Activated naive CD8-positive, alpha-beta T cell treated with anti-CD3 and anti-CD28 coated beads for 36 hours (primary cell): ENCODE measurements around the gene CHCHD10. TPM values are rescaled to one million over a fixed set of nuclear protein-coding genes. Genes with fewer than 3 reads are reported as not detected.

Experiments used
- DNase-seq: peaks from one replicate; pipeline ENCODE4 v3.0.0; 2021
- H3K27ac Mint-ChIP-seq: one replicate; pipeline ENCODE4 v1.8.0; 2022; ENCODE audit warnings: mild to moderate bottlenecking, moderate library complexity, mixed read lengths
- H3K27me3 Mint-ChIP-seq: one replicate; pipeline ENCODE4 v1.8.0; 2022; ENCODE audit warnings: mild to moderate bottlenecking, mixed read lengths
- H3K36me3 Mint-ChIP-seq: one replicate; pipeline ENCODE4 v1.8.0; 2021; ENCODE audit warnings: mild to moderate bottlenecking, mixed read lengths
- H3K4me1 Mint-ChIP-seq: one replicate; pipeline ENCODE4 v1.8.0; 2021; ENCODE audit warnings: mixed read lengths
- H3K4me3 Mint-ChIP-seq: one replicate; pipeline ENCODE4 v1.8.0; 2022; ENCODE audit warnings: mild to moderate bottlenecking, moderate library complexity, mixed read lengths
- H3K9me3 Mint-ChIP-seq: one replicate; pipeline ENCODE4 v1.8.0; 2022; ENCODE audit warnings: mixed read lengths
- total RNA-seq, 2 experiments: library from RNA; stranded (reverse); gene quantifications; one replicate each; pipeline ENCODE4 v1.2.3, GENCODE V29; 2021

The CHCHD10 gene
- total RNA-seq, 2 experiments from 2014 or later, result 224 to 241 TPM

DNA sequence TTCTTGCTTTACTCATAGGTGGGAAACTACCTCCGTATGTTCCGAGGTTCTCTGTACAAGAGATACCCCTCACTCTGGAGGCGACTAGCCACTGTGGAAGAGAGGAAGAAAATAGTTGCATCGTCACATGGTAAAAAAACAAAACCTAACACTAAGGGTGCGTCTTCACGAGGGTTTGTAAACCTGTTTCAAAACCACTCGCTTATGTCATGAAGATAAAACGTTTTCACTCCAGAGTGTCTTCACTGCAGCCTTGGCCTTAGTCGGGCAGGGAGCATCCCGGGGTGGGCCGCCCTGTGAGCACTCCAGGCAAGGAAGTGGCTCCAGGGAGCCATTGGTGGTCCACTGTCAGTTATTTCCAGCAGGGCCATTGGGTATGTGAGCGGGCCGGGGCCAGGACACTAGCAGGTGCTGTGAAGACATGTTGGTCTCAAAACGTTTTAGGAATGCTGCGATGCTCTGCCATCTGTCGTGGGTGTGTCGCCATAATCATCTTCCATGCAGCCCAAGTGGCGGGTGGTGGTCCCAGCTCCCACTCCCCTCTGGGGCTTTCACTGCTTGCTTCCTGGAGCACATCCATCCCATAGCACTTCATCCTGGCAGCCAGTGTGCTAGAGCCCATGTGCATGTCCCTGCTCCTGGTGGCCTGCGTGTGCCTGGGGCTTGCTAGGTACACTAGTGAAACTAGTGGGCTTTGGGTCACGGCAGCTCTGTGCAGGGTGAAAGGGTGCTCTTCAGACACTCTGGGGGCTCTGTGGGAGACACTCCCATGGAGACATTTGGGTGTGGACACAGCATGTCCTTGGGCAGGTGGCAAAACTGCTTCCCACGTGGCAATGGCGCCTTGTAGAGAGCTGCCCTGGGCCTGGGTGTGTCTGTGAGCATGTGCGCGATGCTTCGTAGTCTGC lies 24.2 kb upstream of the CHCHD10 start:
- no peaks in the 10 kb centered on the region for H3K9me3 Mint-ChIP-seq
- peaks cover 19% of the 10 kb centered on the region for H3K36me3 Mint-ChIP-seq
- DNase-seq, result no peak
- no peaks in the 10 kb centered on the region for H3K27me3 Mint-ChIP-seq
- H3K4me3 Mint-ChIP-seq, result no peak overlapping the region
- peaks cover 26% of the 10 kb centered on the region for H3K4me1 Mint-ChIP-seq
- peak overlapping the region; percentile 44 for H3K27ac Mint-ChIP-seq

DNA sequence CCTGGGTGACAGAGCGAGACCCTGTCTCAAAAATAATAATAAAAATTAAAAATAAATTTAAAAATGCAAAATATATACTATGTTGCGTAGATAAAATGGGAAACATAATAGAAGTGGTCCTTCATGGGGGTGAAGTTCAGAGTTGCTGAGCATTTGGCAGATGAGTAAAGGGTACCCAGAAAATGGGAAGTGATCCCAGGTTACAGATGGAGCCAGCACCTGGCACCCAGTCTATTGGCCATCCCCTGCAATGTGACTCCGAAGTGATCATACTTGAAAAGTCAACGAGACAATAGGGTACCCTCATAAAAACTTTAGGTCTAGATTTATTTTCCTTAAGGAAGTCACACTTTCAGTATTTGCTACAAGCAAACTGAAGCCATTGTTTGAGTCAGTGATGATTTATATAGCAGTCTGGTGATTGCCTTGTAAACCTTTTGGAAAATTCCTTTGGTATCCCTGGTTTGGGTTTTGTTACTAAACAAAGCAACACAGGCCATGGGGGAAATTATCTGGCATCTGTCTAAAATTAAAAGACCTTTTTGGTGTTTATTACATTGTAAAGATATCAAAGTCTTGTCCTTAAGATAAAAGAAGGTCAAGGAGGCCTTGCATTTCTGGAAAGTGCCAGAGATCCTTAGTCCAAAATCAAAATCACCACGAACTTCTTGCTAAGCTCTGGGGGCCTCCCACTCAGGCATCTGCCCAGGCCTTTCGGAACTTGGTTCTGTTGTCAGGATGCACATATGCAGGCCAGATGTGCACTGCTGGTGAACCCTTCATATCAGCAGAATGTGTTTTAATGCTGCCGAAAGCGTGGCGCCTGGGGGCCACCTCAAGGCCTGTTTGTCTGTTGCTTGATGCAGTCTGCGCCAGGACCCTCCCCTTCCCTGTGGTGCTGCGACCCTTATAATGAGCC lies 23.3 kb upstream of the CHCHD10 start:
- DNase-seq, result no peak
- Mint-ChIP-seq H3K36me3 (peaks cover 12% of the 10 kb centered on the region), H3K9me3 (no peaks in the 10 kb centered on the region), H3K27me3 (no peaks in the 10 kb centered on the region), H3K4me1 (peaks cover 30% of the 10 kb centered on the region), H3K4me3 (no peak overlapping the region), H3K27ac (no peak overlapping the region)

DNA sequence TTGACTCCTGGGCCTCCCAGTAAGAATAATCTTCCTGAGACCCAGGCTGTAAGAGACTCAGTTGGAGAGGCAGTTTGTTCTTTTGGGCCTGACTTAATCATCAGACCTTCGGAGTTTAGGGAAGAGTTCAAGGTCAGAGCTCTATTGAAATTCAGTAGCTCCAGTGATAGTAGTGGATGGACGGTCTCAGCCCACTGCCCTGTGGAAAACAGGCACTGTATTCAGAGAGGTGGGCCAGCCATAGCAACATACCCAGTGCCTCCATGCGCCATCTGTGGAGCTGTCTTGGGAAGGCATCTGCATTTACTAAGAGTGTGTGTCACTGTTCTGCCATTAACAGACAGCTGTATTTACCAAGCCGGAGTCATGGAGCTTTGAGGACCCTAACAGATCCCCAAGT lies 21.9 kb upstream of the CHCHD10 start:
- Mint-ChIP-seq H3K36me3 (peaks cover 11% of the 10 kb centered on the region), H3K9me3 (no peaks in the 10 kb centered on the region), H3K27me3 (no peaks in the 10 kb centered on the region), H3K4me1 (peaks cover 30% of the 10 kb centered on the region), H3K27ac (no peak overlapping the region), H3K4me3 (no peak overlapping the region)
- no peak for DNase-seq

DNA sequence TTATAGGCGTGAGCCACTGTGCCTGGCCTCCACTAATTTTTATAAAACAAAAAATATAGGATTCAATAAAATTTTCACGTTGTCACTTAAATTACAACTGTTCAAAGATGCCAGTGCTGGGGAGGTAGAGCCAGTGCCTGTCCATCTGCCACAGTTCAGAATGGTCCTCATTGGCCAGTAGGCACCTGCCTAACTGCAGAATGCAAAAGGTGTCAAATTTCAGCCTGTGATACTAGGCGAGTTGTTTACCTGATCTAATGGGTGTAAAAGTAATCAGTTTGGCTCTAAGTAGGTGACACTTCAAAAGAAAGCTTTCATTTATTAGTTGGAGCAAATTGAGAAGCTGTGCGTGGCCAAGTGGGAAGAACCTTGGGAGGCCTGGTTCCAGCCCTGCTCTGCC lies 21.3 kb upstream of the CHCHD10 start:
- Mint-ChIP-seq H3K36me3 (peaks cover 11% of the 10 kb centered on the region), H3K9me3 (no peaks in the 10 kb centered on the region), H3K27me3 (no peaks in the 10 kb centered on the region), H3K4me1 (peaks cover 34% of the 10 kb centered on the region), H3K27ac (no peak overlapping the region), H3K4me3 (no peak overlapping the region)
- DNase-seq, result no peak

DNA sequence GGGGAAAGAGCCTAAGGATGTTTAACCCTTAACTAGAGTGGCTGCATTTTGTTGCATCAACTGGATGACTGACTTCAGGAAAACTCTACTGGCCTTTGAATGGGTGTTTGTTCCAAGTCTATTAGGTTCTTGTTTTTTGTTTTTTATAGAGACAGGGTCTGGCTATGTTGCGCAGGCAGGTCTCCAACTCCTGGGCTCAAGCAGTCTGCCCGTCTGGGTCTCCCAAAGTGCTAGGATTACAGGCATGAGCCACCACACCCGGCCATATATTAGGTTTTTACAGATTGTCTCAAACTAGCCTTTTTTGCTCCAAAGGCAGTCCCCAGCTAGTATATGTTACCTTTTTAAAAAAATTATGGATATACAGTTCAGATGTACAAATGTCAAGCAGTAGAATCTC lies 20.1 kb upstream of the CHCHD10 start:
- DNase-seq, result no peak
- Mint-ChIP-seq H3K4me1 (peaks cover 32% of the 10 kb centered on the region), H3K9me3 (no peaks in the 10 kb centered on the region), H3K4me3 (peak overlapping the region; percentile 90), H3K27ac (peak overlapping the region; percentile 88), H3K27me3 (no peaks in the 10 kb centered on the region), H3K36me3 (peaks cover 9% of the 10 kb centered on the region)

DNA sequence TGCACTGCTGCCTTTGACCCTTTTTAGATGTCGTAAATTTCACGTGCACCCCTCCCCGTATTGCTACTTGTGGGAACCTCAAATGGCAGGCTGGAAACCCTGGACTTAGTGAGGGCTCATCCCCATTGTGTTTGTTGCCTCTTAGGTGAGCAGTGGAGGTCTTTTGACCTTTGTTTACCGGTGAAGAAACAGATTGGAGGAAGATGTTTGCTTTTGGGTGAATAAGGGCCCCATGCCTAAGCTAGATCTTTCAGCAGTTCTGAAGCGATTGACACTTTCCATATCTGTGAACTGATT lies 19.8 kb upstream of the CHCHD10 start:
- Mint-ChIP-seq H3K4me1 (peaks cover 30% of the 10 kb centered on the region), H3K4me3 (peak overlapping the region; percentile 90), H3K9me3 (no peaks in the 10 kb centered on the region), H3K27me3 (no peaks in the 10 kb centered on the region), H3K36me3 (peaks cover 9% of the 10 kb centered on the region), H3K27ac (peak overlapping the region; percentile 88)
- no peak for DNase-seq

DNA sequence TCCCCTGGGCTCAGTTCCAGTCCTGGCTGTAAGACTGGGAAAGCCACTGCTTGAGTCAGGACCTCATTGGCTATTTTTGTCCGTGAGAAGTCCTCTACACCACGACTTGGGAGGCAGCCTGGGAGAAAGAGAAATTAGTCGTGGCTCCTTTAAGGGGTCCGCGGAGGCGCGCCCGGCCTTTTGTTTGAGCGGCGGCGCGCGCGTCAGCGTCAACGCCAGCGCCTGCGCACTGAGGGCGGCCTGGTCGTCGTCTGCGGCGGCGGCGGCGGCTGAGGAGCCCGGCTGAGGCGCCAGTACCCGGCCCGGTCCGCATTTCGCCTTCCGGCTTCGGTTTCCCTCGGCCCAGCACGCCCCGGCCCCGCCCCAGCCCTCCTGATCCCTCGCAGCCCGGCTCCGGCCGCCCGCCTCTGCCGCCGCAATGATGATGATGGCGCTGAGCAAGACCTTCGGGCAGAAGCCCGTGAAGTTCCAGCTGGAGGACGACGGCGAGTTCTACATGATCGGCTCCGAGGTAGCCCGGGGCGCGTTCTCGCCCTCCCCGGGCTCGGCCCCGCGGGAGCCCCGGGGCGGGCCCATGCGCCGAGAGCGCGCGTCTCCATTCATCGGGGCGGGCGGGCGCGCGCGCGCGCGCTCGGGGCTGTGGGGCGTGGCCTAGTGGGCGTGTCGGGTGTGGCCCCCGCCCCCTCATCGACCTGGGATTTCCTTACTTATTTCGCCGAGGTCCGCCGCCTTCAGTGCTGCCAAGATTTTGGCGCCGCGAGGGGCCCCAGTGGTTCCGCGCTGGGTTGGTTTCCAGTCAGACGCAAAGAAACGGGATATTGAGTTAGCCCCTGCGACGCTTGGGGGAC lies 19.2 kb upstream of the CHCHD10 start, which contains the start of gene SMARCB1:
TSS of gene SMARCB1 (plus strand) at position 215 of the 848 bp plus-strand sequence. CDS start at position 419, 204 bp downstream.
- DNase-seq, result peak; percentile 89
- H3K27me3 Mint-ChIP-seq, result no peaks in the 10 kb centered on the region
- peak within 1 kb of the TSS; percentile 90 for H3K4me3 Mint-ChIP-seq
- H3K27ac Mint-ChIP-seq, result peak within 1 kb of the TSS; percentile 94
- peaks cover 24% of the 10 kb centered on the region for H3K4me1 Mint-ChIP-seq
- H3K9me3 Mint-ChIP-seq, result no peaks in the 10 kb centered on the region
- peaks cover 9% of the 10 kb centered on the region for H3K36me3 Mint-ChIP-seq

DNA sequence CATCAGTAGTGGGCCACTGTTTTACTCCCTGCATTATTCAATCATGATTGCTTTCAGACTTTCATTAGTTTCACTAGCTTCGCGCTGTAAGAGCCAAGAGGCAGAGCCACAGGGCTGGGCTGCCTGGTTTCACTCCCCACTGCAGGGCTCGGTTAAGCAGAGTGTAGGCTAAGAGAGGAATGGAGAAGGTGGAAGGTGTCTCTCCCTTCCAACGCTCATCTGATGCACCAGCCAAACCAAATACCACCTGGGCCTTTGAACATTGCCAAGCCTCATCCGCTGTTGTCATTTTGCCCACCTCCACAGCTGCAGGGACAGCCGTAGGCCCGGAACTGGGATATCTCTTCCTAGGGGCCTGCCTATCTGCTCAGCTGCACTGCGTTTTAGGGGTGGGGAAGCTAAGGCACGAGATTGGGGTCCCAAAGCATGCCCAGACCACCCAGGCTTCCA lies 18.5 kb upstream of the CHCHD10 start:
- Mint-ChIP-seq H3K4me1 (peaks cover 19% of the 10 kb centered on the region), H3K27ac (peak overlapping the region; percentile 94), H3K36me3 (peaks cover 6% of the 10 kb centered on the region), H3K9me3 (no peaks in the 10 kb centered on the region), H3K27me3 (no peaks in the 10 kb centered on the region), H3K4me3 (peak overlapping the region; percentile 90)
- DNase-seq, result peak; percentile 28

DNA sequence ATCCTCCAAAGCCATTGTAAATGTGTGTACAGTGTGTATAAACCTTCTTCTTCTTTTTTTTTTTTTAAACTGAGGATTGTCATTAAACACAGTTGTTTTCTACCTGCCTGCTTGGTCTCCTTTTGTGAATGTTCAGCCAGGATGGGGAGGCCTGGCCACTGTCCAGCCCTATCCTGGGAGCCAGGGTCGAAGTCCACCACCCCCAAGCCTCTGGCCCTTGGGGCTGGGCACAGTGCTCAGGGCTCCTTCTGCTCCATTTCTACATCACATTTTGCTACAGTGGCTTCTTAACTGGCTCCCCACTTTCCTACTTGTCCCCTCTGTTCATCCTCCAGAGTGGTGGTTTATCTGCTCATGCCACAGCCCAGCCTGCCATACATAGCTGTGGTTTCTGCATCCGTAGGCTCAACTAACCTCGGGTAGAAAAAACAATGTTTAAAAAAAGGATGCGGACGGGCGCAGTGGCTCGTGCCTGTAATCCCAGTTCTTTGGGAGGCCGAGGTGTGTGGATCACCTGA lies 16.5 kb upstream of the CHCHD10 start:
- no peaks in the 10 kb centered on the region for H3K9me3 Mint-ChIP-seq
- no peak for DNase-seq
- H3K36me3 Mint-ChIP-seq, result peaks cover 6% of the 10 kb centered on the region
- no peaks in the 10 kb centered on the region for H3K27me3 Mint-ChIP-seq
- no peak overlapping the region for H3K4me3 Mint-ChIP-seq
- peaks cover 16% of the 10 kb centered on the region for H3K4me1 Mint-ChIP-seq
- peak overlapping the region; percentile 0 for H3K27ac Mint-ChIP-seq

DNA sequence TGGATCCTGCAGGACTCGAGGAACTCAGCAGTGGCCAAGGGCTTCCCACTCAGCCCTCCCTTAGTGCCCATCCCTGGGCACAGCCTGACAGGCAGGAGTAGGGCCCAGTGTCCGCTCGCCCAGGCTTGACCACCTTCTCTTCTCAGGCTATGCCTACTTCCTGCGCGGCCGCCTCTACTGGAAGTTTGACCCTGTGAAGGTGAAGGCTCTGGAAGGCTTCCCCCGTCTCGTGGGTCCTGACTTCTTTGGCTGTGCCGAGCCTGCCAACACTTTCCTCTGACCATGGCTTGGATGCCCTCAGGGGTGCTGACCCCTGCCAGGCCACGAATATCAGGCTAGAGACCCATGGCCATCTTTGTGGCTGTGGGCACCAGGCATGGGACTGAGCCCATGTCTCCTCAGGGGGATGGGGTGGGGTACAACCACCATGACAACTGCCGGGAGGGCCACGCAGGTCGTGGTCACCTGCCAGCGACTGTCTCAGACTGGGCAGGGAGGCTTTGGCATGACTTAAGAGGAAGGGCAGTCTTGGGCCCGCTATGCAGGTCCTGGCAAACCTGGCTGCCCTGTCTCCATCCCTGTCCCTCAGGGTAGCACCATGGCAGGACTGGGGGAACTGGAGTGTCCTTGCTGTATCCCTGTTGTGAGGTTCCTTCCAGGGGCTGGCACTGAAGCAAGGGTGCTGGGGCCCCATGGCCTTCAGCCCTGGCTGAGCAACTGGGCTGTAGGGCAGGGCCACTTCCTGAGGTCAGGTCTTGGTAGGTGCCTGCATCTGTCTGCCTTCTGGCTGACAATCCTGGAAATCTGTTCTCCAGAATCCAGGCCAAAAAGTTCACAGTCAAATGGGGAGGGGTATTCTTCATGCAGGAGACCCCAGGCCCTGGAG lies 15.7 kb upstream of the CHCHD10 start:
- Mint-ChIP-seq H3K27me3 (no peaks in the 10 kb centered on the region), H3K9me3 (no peaks in the 10 kb centered on the region), H3K4me3 (no peak overlapping the region), H3K4me1 (peaks cover 14% of the 10 kb centered on the region), H3K36me3 (peaks cover 5% of the 10 kb centered on the region), H3K27ac (no peak overlapping the region)
- no peak for DNase-seq

DNA sequence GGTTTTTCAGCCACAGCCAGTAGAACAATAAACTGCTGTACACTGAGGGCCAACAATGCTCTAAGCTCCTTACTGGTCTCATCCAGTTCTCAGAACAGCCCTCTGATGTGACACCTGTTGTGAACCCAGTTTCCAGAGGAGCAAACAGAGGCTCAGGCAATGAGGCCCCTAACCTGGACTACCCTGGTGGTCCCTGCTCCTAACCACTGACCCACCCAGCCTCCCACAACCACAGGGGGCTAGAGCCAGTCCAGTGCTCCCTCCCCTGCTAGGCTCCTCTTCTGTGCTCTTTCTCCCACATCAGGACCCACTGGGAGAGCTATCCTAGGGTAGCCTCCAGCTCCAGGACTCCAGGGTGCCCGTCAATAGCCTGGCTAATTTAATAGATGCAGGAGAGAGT lies 14.9 kb upstream of the CHCHD10 start:
- H3K9me3 Mint-ChIP-seq, result no peaks in the 10 kb centered on the region
- no peak overlapping the region for H3K27ac Mint-ChIP-seq
- no peak for DNase-seq
- no peak overlapping the region for H3K4me3 Mint-ChIP-seq
- no peaks in the 10 kb centered on the region for H3K36me3 Mint-ChIP-seq
- no peaks in the 10 kb centered on the region for H3K27me3 Mint-ChIP-seq
- peaks cover 10% of the 10 kb centered on the region for H3K4me1 Mint-ChIP-seq

DNA sequence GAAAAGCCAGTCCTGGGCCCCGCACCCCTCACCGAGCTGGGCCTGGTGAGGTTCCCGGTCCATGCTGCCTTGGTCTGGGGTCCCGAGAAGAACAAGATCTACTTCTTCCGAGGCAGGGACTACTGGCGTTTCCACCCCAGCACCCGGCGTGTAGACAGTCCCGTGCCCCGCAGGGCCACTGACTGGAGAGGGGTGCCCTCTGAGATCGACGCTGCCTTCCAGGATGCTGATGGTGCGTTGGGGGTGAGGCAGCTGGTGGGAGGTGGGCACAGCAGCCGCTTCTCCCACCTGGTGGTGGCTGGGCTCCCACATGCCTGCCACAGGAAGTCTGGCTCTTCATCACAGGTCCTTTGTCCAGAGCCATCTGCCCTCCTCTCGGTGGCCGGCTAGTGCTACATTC lies 14.5 kb upstream of the CHCHD10 start:
- no peaks in the 10 kb centered on the region for H3K36me3 Mint-ChIP-seq
- peaks cover 8% of the 10 kb centered on the region for H3K4me1 Mint-ChIP-seq
- H3K4me3 Mint-ChIP-seq, result no peak overlapping the region
- H3K27ac Mint-ChIP-seq, result no peak overlapping the region
- DNase-seq, result no peak
- no peaks in the 10 kb centered on the region for H3K9me3 Mint-ChIP-seq
- no peaks in the 10 kb centered on the region for H3K27me3 Mint-ChIP-seq

DNA sequence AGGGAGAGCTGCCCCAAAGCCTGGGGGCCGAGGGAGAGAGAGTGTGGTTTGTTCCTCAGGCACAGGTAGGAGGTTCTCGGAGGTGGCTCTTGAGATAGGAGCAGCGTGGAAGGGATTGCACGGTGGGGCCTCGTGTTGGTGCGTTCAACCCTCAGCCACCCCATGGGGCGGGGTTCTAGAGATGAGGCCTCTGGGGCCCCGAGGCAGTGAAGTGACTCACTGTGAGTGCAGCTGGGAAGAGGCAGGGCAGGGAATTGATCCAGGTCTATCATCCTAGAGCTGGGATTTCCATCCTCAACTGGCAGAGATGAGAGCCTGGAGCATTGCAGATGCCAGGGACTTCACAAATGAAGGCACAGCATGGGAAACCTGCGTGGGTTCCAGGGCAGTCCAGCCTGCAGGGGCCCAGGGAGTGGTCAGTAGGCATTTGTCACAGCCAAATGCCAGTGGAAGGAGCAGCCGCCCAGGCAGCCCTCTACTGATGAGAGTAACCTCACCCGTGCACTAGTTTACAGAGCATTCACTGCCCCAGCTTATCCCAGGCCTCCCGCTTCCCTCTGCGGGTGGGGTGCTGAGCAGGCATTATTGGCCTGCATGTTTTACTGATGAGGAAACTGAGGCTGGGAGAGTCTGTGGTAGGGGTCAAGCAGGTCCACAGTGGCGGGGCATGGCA lies 13.9 kb upstream of the CHCHD10 start:
- no peak for DNase-seq
- H3K36me3 Mint-ChIP-seq, result no peaks in the 10 kb centered on the region
- H3K27me3 Mint-ChIP-seq, result no peaks in the 10 kb centered on the region
- no peak overlapping the region for H3K27ac Mint-ChIP-seq
- H3K4me1 Mint-ChIP-seq, result peaks cover 8% of the 10 kb centered on the region
- no peaks in the 10 kb centered on the region for H3K9me3 Mint-ChIP-seq
- H3K4me3 Mint-ChIP-seq, result no peak overlapping the region
